Stimulated activated CD8-positive, alpha-beta memory T cell treated with anti-CD3 and anti-CD28 coated beads, Interleukin-4, amount 100 ng/mL, for 24 hours (primary cell): Measurements from ENCODE around the gene CMTM3.
"Not testable (repeated sequence)": the region's sequence is repeated elsewhere in the genome, so short reads cannot be mapped to it uniquely, and the experiment has no call there.

ENCODE experiments used
- DNase-seq: peaks from one replicate; pipeline ENCODE4 v3.0.0-alpha.2; 2020; ENCODE audit warnings: low read depth

CMTM3 gene

DNA sequence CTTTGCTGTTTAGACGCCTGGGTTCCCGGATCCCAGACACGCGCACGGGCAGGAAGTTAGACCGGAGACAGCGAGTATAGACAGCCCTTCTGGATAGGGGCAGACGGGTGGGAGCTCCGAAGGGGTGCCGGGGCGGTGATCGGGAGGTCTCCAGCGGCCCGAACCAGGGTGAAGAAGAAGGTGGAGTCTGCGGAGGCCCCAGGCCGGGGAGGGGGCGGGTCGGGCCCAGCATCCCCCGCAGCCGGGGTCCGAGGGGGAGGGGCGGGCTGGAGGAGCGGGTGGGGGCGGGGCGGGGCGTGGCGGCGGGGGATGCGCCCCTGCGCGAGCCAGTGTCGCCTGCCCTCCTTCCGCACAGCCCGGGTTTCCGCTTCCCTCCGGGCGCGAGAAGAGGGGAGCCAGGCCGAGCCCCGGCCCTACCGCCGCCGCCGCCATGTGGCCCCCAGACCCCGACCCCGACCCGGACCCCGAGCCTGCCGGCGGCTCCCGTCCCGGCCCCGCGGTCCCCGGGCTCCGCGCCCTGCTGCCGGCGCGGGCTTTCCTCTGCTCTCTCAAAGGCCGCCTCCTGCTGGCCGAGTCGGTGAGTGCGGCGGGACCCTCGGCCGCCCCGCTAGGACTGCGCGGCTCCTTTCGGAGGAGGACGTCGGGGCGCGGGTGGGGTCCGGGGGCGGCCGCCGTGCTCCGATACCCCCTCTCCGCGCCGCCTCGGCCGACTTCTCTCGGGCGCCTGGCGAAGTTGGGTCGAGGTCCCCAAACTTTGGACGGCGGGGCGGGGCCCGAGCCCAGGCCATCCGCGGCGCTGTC, at the start of gene CMTM3:
Gene CMTM3 (plus strand): TSS at position 329 of the 801 bp plus-strand sequence. CDS start 102 bp downstream, at position 431.
- peak; percentile 62 for DNase-seq

GRCh38 chr16:66560107-66560506, 44.4 kb upstream of the CMTM3 start:
- DNase-seq = no peak

DNA sequence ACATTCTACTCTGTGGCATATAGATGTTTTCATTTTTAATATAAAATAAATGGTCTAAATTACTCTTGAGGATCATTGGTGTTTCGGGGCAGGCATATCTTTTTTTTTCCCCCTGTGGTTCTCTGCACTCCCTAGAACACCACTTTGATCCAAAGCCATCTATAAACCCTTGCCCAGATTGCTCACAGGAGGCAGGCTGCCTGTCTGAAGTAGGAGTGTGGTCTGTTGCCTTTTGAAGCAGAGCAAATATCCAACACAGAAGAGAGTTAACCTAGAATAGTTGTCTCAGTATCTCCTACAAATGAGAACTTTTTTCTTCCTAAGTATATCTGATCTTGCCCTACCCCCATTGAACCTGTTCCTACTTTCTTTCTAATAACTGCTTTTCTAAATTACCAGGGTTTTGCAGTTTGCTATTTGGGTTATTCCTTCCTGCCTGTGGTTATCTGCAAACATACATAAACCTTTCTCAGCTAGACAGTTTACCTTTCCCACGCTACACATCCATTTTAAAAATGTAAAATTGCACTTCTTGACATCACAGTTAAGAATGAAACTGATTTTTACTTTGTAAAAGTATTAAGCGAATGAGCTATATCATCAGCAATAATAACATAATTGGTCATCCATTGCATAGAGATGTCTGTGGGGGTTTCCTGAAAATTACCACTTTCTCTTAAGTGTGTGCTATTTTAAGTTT, 43.0 kb upstream of the CMTM3 start:
- DNase-seq = no peak

- no peak for DNase-seq
These were observed 42.1 kb upstream of the CMTM3 start for GRCh38 chr16:66562409-66562808.

DNA sequence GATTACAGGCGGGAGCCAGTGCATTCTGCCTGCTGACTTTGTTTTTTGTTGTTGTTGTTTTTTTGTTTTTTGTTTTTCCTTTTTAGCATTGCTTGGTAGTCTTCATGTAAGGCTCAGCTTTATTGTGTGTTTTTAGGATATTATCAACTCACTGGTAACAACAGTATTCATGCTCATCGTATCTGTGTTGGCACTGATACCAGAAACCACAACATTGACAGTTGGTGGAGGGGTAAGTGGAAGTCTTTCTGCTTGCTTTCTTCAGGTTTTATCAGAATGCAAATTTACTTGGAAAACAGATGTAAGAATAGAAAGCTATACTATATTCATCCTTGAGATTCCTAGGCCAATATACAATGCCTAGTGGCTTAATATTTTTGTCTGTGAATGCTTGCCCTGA, 41.5 kb upstream of the CMTM3 start:
- DNase-seq = no peak

DNA sequence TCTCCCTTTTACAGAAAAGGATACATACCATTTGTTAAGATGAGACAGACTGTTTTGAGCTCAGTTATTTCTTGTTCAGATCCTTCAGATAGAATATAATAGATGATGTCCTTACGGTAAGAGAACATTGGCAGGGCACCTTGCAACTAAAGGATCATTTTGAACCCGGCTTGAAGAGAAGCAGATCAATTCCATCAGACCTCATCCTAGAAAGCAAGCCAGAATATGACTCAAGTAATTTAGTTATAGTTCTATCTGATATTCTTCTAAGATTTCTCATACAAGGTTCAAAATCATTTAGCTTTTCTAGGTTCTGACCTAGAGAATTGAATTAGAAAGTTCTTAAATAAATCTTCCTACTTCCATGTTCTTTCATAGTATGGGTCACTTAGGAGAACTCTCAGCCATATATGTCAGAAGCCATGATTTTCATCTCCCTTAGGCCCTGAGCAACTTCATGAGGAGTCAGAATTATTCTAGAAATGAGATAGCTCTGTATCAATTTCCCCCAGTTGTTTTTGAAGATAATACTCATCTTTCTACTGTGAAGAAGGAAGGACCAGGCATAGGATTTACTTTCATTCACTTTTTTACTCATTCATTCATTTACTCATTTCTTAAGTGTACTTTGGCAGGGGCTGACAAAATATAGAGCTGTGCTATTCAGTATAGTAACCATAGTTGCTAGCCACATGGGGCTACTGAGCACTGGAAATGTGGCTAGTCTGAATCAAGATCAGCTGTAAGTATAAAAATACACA, 40.8 kb upstream of the CMTM3 start:
- no peak for DNase-seq

DNA sequence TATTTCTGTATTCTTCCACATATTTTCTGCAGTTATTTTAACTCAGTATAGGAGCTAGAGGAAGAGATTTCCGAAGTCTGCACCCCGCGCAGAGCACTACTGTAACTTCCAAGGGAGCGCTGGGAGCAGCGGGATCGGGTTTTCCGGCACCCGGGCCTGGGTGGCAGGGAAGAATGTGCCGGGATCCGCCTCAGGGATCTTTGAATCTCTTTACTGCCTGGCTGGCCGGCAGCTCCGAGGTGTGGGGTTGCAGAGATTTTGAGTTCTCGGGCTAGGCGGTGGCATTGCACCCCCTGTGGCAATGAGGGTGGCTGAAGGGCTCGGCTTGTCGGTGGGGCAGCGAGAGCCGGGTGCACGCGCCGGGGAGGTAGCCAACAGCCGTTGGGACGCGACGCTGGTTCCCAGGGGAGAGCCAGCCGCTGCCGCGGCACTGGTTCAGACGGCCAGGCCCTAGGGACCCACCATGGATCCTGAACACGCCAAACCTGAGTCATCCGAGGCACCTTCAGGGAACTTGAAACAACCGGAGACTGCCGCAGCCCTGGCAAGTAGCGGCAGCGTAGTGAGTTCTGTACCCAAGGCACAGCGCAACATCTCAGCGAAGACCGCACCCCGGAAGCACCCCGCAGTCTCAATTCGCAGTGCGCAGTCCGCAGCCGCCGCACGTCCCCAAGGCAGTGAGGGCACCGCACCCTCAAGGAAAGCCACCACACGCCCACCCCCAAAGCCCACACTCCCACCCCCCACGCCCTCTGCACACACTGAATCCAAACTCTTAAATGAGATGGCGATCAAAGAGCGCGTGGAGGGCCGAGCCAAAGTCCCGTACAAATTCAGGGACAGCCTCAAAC, 38.2 kb upstream of the CMTM3 start, which contains the start of gene CMTM1:
Gene CMTM1 (plus strand): TSS at position 389 of the 851 bp plus-strand sequence. CDS start 75 bp downstream, at position 464.
- no peak for DNase-seq

DNA sequence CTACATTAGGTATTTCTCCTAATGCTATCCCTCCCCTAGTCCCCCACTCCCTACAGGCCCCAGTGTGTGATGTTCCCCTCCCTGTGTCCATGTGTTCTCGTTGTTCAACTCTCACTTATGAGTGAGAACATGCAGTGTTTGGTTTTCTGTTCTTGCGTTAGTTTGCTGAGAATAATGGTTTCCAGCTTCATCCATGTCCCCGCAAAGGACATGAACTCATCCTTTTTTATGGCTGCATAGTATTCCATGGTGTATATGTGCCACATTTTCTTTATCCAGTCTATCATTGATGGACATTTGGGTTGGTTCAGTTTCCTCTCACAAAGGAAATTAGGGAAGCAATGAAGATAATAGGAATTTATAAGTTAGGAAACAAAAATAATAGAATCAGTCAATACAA, 37.2 kb upstream of the CMTM3 start:
- not testable (repeated sequence) for DNase-seq

- no peak for DNase-seq
These were observed 36.1 kb upstream of the CMTM3 start for GRCh38 chr16:66568355-66568754.

DNA sequence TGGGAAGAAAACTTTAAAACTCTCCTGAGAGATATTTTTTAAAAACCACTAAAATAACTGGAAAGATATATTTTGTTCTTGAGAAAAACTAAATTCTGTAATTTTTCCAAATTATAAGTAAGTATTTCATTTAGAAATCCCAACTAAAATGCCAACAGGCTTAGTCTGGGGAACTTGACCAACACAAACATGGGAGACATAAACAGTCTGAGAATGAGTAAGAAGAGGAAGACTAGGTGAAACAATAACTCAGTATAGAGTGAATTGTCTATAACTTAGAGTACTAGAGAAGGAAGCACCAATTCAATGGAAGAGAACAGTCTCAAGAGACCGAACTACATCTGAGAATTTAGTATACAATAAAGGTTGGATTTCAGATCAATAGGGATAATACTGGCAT, 35.4 kb upstream of the CMTM3 start:
- DNase-seq = no peak

GRCh38 chr16:66569827-66570405, 34.6 kb upstream of the CMTM3 start:
- no peak for DNase-seq

DNA sequence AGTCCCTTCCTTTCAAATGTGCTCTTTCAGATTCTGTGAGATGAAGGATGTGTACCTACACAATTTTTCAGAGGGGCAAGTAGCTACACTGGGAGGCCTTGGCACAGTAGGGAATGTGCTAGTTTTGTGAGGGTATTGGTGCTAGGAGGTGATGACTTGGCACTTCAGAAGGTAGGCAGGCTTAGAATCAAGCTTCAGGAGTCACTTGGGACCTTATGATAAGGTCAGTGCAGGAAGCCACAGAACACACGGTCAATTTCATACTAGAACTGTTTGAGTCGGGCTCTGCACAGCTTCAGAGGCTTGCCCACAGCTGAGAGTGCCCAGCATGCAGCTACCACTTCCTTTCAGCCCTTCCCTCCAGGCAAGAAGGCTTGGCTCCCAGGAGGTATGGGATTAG, 32.1 kb upstream of the CMTM3 start:
- no peak for DNase-seq

DNA sequence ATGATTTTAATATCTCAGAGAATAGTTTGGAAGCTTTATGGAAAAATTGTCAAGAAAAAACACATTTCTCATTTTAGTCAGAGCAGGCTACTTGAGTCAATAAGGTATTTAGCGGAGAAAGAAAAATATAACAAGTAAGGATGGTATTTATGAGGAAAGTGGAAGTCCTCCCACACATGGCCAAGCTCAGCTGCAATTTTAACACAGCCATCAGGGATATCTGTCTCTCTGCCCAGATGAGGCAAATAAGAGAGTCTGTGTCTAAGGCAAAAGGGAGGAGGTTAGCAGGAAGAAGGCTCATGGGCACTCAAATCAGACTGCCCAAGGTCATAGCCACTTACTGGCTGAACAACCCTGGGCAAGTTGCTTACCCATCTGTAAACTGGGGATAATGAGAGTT, 30.4 kb upstream of the CMTM3 start:
- DNase-seq = no peak

DNA sequence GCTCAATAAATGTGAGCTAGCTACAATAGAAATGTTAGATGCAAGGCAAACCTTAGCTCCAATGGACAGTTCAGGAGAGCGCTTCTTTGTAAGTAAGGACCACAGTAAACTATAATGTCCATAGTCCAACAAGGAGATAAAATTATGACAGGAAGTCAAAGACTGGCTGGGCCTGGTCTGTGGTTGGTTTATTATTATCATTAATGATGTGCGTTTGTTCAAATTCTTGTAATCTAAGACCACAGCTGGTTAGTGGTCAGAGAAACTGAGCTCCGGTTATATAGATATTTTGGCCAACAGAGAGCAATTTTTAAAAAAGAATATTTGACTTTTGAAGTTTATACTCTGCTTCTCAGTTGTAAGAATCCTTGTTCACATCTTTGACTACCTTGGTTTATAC, 30.0 kb upstream of the CMTM3 start:
- DNase-seq = no peak

DNA sequence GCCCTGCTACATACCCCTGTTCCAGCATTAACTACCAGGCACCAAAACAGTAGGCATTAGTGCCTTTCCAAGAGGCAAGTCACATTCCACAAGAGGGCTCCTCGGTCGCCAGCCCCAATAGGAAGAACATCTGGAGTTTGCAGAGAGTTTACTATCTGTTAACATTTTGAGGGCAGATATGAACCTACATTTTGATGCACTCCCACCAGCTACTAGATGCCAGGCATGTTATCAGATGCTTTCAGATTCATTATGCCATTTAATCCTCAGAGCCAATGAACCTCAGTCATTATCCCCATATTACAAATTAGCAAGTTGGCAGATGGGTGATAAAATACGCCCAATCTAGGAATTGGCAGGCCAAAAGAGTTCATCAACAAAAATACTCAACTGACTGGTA, 29.4 kb upstream of the CMTM3 start:
- DNase-seq = no peak

DNA sequence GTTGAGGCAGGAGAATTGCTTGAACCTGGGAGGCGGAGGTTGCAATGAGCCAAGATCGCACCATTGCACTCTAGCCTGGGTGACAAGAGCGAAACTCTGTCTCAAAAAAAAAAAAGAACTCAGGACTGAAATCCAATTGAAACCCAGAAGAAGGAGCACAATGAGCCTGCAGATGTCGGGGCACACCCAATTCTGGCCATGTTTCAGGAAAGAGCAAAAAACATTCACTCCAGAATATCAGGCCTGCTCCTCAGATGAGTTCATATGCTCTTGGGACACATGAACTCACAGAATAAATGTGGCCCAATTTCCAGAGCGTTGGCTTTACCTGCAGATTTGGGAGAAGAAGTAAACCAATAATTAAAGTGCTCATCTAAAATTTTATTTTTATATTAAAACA, 28.2 kb upstream of the CMTM3 start:
- DNase-seq = no peak

DNA sequence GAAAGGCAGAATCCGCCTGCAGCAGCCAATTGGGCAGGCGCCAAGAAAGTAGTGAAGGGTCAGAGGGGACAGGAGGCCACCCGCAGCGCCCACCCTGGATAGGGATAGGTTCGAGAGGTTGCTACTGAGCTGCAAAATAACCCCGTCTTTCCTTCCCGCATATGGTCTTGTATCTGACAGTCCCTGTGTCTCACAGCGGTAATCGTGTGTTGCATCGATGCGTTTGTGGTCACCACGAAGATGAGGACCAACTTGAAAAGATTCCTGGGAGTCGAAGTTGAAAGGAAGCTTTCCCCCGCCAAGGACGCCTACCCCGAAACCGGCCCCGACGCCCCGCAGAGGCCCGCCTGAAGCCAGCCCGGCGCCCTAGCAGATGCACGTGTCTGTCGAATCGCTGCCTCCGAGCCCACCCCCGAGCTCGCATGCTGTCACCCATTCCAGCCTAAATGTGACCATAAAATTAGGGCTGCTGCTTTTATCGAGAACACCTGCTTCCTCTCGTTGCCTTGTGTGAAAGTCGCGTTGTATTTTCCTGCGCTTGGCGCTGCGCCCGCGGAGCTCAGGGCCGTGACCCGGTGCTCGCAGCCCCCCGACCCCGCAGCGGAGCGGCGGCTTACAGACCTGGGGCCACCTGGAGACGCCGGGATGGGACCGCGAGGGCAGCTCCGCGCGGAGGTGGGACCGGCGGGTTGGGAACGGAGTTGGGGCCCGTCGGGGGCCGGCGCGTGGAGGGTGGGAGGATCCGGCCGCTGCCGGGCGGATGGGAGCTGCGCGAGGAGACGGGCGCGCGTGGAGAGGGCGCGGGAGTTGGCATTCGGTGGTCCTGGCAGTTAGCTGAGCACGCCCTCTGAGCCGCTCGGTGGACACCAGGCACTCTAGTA, 25.6 kb upstream of the CMTM3 start, which contains the start of gene CMTM2:
Gene CMTM2 (plus strand): TSS at position 813 of the 881 bp plus-strand sequence. CDS start 145 bp downstream, outside the sequence.
- peak; percentile 10 for DNase-seq

GRCh38 chr16:66580605-66581209, 23.8 kb upstream of the CMTM3 start:
- no peak for DNase-seq

GRCh38 chr16:66581246-66581952, 23.1 kb upstream of the CMTM3 start:
- no peak for DNase-seq
